ENCODE data around the gene EXD3. TPM values are rescaled to one million over a fixed set of nuclear protein-coding genes. Genes with fewer than 3 reads are reported as not detected.

Gene EXD3
- total and polyA plus RNA-seq, 9 of the 15 experiments (the other 6 are each of a cell fraction or from before 2014, with no cell fraction given) = 0.29 to 12.5 (median 3.9) TPM

DNA sequence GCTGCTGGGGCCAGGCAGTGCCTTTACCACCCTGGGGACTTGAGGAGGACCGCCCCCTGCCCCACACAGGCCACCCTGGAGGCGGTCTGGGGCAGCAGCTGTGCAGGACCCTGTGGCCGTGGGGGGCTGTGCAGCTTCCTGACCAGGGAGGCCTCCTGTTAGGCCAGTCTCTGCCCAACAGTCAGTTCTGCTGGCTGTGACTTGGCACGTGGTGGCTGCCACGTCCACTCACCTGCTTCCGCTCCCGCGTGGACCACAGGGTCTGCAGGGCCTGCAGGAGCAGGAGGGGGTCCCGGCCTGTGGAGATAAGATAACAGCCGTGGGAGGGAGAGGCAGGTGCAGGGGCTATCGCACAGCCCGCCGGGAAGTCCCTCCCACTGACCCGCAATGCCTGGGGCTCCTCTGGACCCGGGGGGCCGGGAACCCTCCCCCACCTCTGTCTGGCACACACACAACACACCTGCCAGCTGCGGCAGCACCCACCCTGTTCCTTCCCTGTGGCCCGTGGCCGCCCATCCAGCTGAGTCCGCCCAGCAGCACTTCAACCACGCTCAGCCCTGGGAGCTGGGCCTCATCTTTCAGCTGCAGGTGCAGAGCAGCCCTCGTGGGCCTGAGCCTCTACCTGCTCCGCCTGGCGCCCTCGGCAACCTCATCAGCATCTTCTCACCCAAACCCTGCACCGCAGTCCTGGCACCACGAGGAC lies 39.7 kb downstream of the EXD3 start (continued):
- TF ChIP-seq, protein P1, sequence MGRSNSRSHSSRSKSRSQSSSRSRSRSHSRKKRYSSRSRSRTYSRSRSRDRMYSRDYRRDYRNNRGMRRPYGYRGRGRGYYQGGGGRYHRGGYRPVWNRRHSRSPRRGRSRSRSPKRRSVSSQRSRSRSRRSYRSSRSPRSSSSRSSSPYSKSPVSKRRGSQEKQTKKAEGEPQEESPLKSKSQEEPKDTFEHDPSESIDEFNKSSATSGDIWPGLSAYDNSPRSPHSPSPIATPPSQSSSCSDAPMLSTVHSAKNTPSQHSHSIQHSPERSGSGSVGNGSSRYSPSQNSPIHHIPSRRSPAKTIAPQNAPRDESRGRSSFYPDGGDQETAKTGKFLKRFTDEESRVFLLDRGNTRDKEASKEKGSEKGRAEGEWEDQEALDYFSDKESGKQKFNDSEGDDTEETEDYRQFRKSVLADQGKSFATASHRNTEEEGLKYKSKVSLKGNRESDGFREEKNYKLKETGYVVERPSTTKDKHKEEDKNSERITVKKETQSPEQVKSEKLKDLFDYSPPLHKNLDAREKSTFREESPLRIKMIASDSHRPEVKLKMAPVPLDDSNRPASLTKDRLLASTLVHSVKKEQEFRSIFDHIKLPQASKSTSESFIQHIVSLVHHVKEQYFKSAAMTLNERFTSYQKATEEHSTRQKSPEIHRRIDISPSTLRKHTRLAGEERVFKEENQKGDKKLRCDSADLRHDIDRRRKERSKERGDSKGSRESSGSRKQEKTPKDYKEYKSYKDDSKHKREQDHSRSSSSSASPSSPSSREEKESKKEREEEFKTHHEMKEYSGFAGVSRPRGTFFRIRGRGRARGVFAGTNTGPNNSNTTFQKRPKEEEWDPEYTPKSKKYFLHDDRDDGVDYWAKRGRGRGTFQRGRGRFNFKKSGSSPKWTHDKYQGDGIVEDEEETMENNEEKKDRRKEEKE (IDR thresholded peaks at IDR 0.05; ENCODE audit: borderline replicate concordance in 1 of 2, control insufficient read depth in 1 of 2, low read depth in 2 of 2, low read length in 1 of 2) = no peak
- no peak; the same call in 1 of the 2 replicates for TF ChIP-seq GATA2 (CRISPR knock-in tag; IDR thresholded peaks at IDR 0.05)
- peak; percentile 54; the same call in 1 of the 2 replicates for TF ChIP-seq MYNN (IDR thresholded peaks at IDR 0.05)
- TF ChIP-seq MYNN (CRISPR knock-in tag; IDR thresholded peaks at IDR 0.05) = no peak
- TF ChIP-seq CBFA2T2 (conservative IDR thresholded peaks at IDR 0.05) = peak; percentile 86
- TF ChIP-seq ZEB2 (IDR thresholded peaks at IDR 0.05) = 0 out of 2 replicates have a peak, but pooled peaks have one; percentile 51
- TF ChIP-seq SRSF7 (optimal IDR thresholded peaks at IDR 0.05; ENCODE audit: low read depth, low read length) = no peak
- TF ChIP-seq ZNF518B (CRISPR knock-in tag; IDR thresholded peaks at IDR 0.05) = no peak
- TF ChIP-seq KDM2B (CRISPR knock-in tag; IDR thresholded peaks at IDR 0.05) = no peak
- no peak for TF ChIP-seq ZBTB12 (CRISPR knock-in tag; IDR thresholded peaks at IDR 0.05)
- TF ChIP-seq, protein P2, sequence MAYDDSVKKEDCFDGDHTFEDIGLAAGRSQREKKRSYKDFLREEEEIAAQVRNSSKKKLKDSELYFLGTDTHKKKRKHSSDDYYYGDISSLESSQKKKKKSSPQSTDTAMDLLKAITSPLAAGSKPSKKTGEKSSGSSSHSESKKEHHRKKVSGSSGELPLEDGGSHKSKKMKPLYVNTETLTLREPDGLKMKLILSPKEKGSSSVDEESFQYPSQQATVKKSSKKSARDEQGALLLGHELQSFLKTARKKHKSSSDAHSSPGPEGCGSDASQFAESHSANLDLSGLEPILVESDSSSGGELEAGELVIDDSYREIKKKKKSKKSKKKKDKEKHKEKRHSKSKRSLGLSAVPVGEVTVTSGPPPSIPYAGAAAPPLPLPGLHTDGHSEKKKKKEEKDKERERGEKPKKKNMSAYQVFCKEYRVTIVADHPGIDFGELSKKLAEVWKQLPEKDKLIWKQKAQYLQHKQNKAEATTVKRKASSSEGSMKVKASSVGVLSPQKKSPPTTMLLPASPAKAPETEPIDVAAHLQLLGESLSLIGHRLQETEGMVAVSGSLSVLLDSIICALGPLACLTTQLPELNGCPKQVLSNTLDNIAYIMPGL (CRISPR knock-in tag; IDR thresholded peaks at IDR 0.05) = no peak
- TF ChIP-seq CAMTA2 (CRISPR knock-in tag; conservative IDR thresholded peaks at IDR 0.05) = no peak
- TF ChIP-seq, protein P3, sequence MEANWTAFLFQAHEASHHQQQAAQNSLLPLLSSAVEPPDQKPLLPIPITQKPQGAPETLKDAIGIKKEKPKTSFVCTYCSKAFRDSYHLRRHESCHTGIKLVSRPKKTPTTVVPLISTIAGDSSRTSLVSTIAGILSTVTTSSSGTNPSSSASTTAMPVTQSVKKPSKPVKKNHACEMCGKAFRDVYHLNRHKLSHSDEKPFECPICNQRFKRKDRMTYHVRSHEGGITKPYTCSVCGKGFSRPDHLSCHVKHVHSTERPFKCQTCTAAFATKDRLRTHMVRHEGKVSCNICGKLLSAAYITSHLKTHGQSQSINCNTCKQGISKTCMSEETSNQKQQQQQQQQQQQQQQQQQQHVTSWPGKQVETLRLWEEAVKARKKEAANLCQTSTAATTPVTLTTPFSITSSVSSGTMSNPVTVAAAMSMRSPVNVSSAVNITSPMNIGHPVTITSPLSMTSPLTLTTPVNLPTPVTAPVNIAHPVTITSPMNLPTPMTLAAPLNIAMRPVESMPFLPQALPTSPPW (CRISPR knock-in tag; IDR thresholded peaks at IDR 0.05) = peak; percentile 42; the same call in 1 of the 2 replicates
- no peak for TF ChIP-seq SNRNP70 (optimal IDR thresholded peaks at IDR 0.05; ENCODE audit: low read depth, low read length)
- no peak for TF ChIP-seq ZNF212 (CRISPR knock-in tag; IDR thresholded peaks at IDR 0.05)
